Fibroblast of lung (primary cell): Measurements from ENCODE around the gene FNDC3B.

ENCODE experiments used
- EZH2 ChIP-seq: IDR thresholded peaks from 2 replicates; pipeline ENCODE4 v1.5.1; 2012; ENCODE audit warnings: low read length, control low read depth, mild to moderate bottlenecking; ENCODE audit errors: missing control alignments
- TF ChIP-seq, protein P1 (sequence below), 2 donors: IDR thresholded peaks in 1 of 2; conservative IDR thresholded peaks in 1 of 2; 1 replicate in 1 of 2; 2 replicates in 1 of 2; pipeline ENCODE4 v1.5.1; 2011 to 2012; ENCODE audit warnings: low read length in 2 of 2, control low read depth in 1 of 2, inconsistent platforms in 1 of 2, low read depth in 1 of 2, mild to moderate bottlenecking in 1 of 2

DNA sequence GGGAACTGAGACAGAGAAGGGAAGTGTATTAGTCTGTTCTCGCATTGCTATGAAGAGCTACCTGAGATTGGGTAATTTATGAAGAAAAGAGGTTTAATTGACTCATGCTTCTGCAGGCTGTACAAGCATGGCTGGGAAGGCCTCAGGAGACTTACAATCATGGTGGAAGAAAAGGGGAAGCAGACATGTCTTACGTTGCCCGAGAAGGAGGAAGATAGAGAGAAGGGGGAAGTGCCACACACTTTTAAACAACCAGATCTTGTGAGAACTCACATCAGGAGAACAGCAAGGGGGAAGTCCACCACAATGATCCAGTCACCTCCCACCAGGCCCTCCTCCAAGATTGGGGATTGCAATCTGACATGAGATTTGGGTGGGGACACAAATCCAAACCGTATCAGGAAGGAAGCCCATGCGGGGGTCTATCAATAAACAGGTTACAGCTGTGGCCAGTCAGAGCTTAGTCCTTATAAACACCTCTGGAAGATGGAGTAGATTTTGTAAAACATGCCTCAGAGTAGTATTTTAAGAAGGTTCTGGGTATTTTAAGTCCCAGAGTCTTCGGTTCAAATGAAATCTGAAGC lies 254.9 kb downstream of the FNDC3B start:
- TF ChIP-seq, protein P1, sequence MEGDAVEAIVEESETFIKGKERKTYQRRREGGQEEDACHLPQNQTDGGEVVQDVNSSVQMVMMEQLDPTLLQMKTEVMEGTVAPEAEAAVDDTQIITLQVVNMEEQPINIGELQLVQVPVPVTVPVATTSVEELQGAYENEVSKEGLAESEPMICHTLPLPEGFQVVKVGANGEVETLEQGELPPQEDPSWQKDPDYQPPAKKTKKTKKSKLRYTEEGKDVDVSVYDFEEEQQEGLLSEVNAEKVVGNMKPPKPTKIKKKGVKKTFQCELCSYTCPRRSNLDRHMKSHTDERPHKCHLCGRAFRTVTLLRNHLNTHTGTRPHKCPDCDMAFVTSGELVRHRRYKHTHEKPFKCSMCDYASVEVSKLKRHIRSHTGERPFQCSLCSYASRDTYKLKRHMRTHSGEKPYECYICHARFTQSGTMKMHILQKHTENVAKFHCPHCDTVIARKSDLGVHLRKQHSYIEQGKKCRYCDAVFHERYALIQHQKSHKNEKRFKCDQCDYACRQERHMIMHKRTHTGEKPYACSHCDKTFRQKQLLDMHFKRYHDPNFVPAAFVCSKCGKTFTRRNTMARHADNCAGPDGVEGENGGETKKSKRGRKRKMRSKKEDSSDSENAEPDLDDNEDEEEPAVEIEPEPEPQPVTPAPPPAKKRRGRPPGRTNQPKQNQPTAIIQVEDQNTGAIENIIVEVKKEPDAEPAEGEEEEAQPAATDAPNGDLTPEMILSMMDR (conservative IDR thresholded peaks at IDR 0.05 in 1 of 2, IDR thresholded peaks at IDR 0.05 in 1 of 2; ENCODE audit: low read depth in 1 of 2, low read length in 2 of 2) = no peak
- TF ChIP-seq EZH2 = no peak
